GM12865 (cell line): Measurements from ENCODE around the gene ZCCHC17.

Source experiments
- DNase-seq: peaks from one replicate; pipeline ENCODE4 v3.0.0; 2010; ENCODE audit warnings: low read depth
- H3K4me3 ChIP-seq: 2 replicates; pipeline ENCODE4 v1.5.1; 2011; ENCODE audit warnings: mild to moderate bottlenecking, low read depth, low read length, control low read depth
- TF ChIP-seq, protein P1 (sequence below): IDR thresholded peaks from 2 replicates; pipeline ENCODE4 v1.5.1; 2011; ENCODE audit warnings: low read length, control low read depth, low read depth, inconsistent platforms; ENCODE audit not compliant: insufficient read depth; ENCODE audit errors: missing control alignments

ZCCHC17 gene

DNA sequence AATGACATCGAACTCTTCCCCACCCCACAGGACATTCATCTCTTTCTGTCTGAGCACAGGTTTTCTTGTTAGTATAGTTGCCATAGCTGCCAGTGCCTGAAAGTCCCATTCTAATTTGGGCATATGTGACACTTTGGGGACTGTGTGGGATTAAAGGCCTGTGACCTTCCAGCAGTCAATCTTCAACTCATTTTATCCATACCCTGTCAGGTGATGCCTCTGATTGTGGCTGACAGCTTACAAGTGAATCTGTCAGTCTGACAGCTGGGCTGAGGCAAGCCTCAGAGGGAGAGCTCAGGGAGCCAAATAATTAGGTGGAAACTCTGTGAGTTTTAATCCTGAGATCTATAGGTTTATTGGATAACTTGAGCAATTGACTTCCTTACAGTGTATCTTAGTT lies 29.6 kb downstream of the ZCCHC17 start:
- no peak overlapping the region for H3K4me3 ChIP-seq
- TF ChIP-seq, protein P1, sequence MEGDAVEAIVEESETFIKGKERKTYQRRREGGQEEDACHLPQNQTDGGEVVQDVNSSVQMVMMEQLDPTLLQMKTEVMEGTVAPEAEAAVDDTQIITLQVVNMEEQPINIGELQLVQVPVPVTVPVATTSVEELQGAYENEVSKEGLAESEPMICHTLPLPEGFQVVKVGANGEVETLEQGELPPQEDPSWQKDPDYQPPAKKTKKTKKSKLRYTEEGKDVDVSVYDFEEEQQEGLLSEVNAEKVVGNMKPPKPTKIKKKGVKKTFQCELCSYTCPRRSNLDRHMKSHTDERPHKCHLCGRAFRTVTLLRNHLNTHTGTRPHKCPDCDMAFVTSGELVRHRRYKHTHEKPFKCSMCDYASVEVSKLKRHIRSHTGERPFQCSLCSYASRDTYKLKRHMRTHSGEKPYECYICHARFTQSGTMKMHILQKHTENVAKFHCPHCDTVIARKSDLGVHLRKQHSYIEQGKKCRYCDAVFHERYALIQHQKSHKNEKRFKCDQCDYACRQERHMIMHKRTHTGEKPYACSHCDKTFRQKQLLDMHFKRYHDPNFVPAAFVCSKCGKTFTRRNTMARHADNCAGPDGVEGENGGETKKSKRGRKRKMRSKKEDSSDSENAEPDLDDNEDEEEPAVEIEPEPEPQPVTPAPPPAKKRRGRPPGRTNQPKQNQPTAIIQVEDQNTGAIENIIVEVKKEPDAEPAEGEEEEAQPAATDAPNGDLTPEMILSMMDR: no peak
- DNase-seq: no peak

DNA sequence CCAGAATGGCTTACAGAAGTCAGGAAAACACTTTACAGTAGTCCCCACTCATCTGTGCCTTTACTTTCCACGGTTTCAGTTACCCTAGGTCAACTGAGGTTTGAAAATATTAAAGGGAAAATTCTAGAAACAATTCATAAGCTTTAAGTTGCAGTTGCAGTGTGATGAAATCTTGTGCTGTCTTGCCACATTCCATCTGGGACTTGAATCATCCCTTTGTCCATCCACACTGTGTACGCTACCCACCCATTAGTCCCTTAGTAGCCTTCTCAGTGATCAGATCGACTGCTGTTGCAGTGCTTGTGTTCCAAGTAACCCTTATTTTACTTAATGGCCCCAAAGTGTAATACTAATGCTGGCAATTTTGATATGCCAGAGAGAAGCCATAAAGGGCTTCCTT lies 30.5 kb downstream of the ZCCHC17 start:
- H3K4me3 ChIP-seq: no peak overlapping the region
- TF ChIP-seq, protein P1: no peak
- no peak for DNase-seq

DNA sequence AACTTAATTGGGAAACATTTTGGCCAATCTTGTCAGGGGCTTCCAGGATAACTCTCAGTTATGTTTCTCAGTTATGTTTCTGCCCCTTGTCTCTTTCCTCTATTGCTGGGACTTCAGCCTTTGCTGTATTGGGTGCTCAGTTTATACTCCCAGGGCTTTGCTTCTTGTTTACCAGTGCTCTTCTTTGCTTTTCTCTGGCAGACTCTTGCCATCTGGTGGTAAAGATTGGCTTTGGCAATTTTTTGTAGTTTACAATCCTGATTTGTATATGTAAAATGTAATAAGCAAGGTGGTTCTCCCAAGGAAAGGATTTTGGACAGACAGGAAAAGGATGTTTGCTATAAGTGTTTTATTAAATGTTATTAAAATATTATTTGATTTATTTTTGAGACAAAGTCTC lies 38.2 kb downstream of the ZCCHC17 start:
- TF ChIP-seq, protein P1: peak; percentile 33
- no peak overlapping the region for H3K4me3 ChIP-seq
- DNase-seq: peak; percentile 49

GRCh38 chr1:31336687-31337467 lies 40.0 kb downstream of the ZCCHC17 start:
- TF ChIP-seq, protein P1: no peak
- DNase-seq: no peak
- H3K4me3 ChIP-seq: no peak overlapping the region

- TF ChIP-seq, protein P1: no peak
- H3K4me3 ChIP-seq: no peak overlapping the region
- DNase-seq: no peak
Observed at GRCh38 chr1:31344503-31344902, 47.7 kb downstream of the ZCCHC17 start.

- TF ChIP-seq, protein P1: no peak
- H3K4me3 ChIP-seq: no peak overlapping the region
- no peak for DNase-seq
Observed at GRCh38 chr1:31345635-31346034, 48.8 kb downstream of the ZCCHC17 start.

- no peak for DNase-seq
- no peak overlapping the region for H3K4me3 ChIP-seq
- TF ChIP-seq, protein P1: no peak
Observed at GRCh38 chr1:31346785-31347184, 50.0 kb downstream of the ZCCHC17 start.
